HG03439 (cell line): ENCODE data around the gene SLCO2B1.

Source experiments
- ATAC-seq: cut with Tn5 transposase; IDR thresholded peaks from one replicate; pipeline ENCODE4 v1.9.1; 2021; ENCODE audit warnings: mild to moderate bottlenecking, moderate library complexity; ENCODE audit not compliant: unreplicated experiment

Gene SLCO2B1

GRCh38 chr11:75145196-75145971, 5.5 kb upstream of the SLCO2B1 start:
- no peak for ATAC-seq

GRCh38 chr11:75145972-75146519, 4.9 kb upstream of the SLCO2B1 start:
- ATAC-seq, result no peak

GRCh38 chr11:75146711-75147110, 4.2 kb upstream of the SLCO2B1 start:
- no peak for ATAC-seq

- ATAC-seq, result no peak
Observed at GRCh38 chr11:75147191-75147874, 3.6 kb upstream of the SLCO2B1 start.

- ATAC-seq, result no peak
Observed at GRCh38 chr11:75147875-75148263, 3.0 kb upstream of the SLCO2B1 start.

GRCh38 chr11:75148436-75148983, 2.4 kb upstream of the SLCO2B1 start:
- no peak for ATAC-seq

- no peak for ATAC-seq
Observed at GRCh38 chr11:75149766-75150465, 991 bp upstream of the SLCO2B1 start.

- ATAC-seq, result no peak
Observed at GRCh38 chr11:75151346-75152047, 590 bp downstream of the SLCO2B1 start.

GRCh38 chr11:75152090-75152489, 1.2 kb downstream of the SLCO2B1 start:
- ATAC-seq, result no peak

- no peak for ATAC-seq
Observed at GRCh38 chr11:75152651-75153427, 1.9 kb downstream of the SLCO2B1 start.

GRCh38 chr11:75154646-75155569, 4.0 kb downstream of the SLCO2B1 start:
- ATAC-seq, result no peak

- ATAC-seq, result no peak
Observed at GRCh38 chr11:75155570-75156422, 4.9 kb downstream of the SLCO2B1 start.

- no peak for ATAC-seq
Observed at GRCh38 chr11:75158241-75158640, 7.3 kb downstream of the SLCO2B1 start.

GRCh38 chr11:75158696-75159150, 7.8 kb downstream of the SLCO2B1 start:
- no peak for ATAC-seq

GRCh38 chr11:75159151-75159953, 8.4 kb downstream of the SLCO2B1 start:
- ATAC-seq, result no peak

- no peak for ATAC-seq
Observed at GRCh38 chr11:75160220-75160757, 9.4 kb downstream of the SLCO2B1 start.

GRCh38 chr11:75160880-75161279, 10.0 kb downstream of the SLCO2B1 start:
- ATAC-seq, result no peak
